BJ (cell line): Measurements from ENCODE around the gene AKAP8L. TPM values are rescaled to one million over a fixed set of nuclear protein-coding genes. Genes with fewer than 3 reads are reported as not detected.

Experiments
- CTCF ChIA-PET: fragments of 350-600 bp; formaldehyde crosslinking; extraction: SDS; loops from one replicate; lab custom pipeline; 2021; ENCODE audit warnings: antibody characterized with exemption, inconsistent platforms; lab: Yijun Ruan, JAX
- POLR2A ChIA-PET: fragments of 300-600 bp; sonication (Branson Sonifier 250); formaldehyde crosslinking; extraction: SDS; loops from one replicate; lab custom pipeline; 2021; ENCODE audit warnings: antibody characterized with exemption; lab: Charles Lee
- DNase-seq: peaks from one replicate; pipeline ENCODE4 v3.0.0-alpha.2; 2011; ENCODE audit warnings: low read depth
- H3K27me3 ChIP-seq: 2 replicates; pipeline ENCODE4 v1.6.0; 2011; ENCODE audit warnings: low read length; ENCODE audit not compliant: control insufficient read depth, insufficient read depth
- H3K36me3 ChIP-seq: 2 replicates; pipeline ENCODE4 v1.5.1; 2011; ENCODE audit warnings: low read length; ENCODE audit not compliant: control insufficient read depth, insufficient read depth
- H3K4me3 ChIP-seq: 2 replicates; pipeline ENCODE4 v1.5.1; 2011; ENCODE audit warnings: low read depth, mild to moderate bottlenecking, control low read depth, low read length
- polyA plus RNA-seq: library from polyadenylated mRNA; depleted of rRNA; stranded (reverse); fragments of >200 nt; gene quantifications from 2 replicates; pipeline ENCODE4 v1.2.3, GENCODE V29; 2011
- TF ChIP-seq, protein P1 (sequence below): IDR thresholded peaks from 2 replicates; pipeline ENCODE4 v1.5.1; 2011; ENCODE audit warnings: low read depth, mild to moderate bottlenecking, control low read depth, inconsistent platforms, low read length, moderate library complexity; ENCODE audit not compliant: insufficient read depth

Gene AKAP8L
- polyA plus RNA-seq, 1 experiment: 27.5 TPM

DNA sequence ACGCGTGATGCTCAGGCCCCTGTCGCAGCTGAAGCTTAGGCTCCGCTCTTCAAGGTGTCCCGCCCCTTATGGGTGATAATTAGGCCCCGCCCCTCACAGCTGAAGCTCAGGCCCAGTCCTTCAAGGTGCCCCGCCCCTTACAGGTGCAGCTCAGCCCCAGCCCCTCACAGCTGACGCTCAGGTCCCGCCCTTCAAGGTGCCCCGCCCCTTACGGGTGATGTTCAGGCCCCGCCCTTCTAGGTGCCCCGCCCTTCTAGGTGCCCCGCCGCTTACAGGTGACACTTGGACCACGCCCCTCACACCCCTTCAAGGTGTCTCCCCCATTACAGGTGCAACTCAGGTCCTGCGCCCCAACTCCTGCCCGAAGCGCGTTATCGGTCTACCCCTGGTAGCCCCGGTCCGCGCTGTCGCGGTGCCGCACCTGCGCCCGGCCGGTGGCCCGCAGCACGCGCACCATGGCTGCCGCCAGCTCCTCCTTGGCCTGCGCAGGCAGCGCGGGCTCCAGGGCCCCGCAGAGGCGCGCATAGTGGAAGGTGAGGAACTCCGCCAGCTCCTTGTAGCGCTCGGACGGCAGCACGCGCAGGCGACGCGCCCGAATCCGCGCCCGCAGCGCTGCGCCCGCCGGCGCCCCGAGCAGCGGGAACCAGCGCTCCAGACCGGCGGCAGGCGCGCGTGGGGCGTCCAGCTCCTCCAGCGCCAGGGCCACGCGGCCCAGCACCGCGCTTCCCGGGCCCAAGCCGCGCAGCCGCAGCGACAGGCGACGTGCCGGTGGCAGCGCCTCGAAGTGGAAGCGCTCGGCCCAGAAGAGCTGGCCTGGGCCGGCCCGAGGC lies 38.3 kb upstream of the AKAP8L start:
- Histone ChIP-seq H3K4me3 (no peak overlapping the region), H3K36me3 (no peaks in the 10 kb centered on the region), H3K27me3 (peaks cover 13% of the 10 kb centered on the region)
- CTCF ChIA-PET: interaction anchor here (1.2 kb wide), 1 partner anchor 19 kb away, joined by 3 read pairs; no protein-coding TSS in a partner anchor
- TF ChIP-seq, protein P1, sequence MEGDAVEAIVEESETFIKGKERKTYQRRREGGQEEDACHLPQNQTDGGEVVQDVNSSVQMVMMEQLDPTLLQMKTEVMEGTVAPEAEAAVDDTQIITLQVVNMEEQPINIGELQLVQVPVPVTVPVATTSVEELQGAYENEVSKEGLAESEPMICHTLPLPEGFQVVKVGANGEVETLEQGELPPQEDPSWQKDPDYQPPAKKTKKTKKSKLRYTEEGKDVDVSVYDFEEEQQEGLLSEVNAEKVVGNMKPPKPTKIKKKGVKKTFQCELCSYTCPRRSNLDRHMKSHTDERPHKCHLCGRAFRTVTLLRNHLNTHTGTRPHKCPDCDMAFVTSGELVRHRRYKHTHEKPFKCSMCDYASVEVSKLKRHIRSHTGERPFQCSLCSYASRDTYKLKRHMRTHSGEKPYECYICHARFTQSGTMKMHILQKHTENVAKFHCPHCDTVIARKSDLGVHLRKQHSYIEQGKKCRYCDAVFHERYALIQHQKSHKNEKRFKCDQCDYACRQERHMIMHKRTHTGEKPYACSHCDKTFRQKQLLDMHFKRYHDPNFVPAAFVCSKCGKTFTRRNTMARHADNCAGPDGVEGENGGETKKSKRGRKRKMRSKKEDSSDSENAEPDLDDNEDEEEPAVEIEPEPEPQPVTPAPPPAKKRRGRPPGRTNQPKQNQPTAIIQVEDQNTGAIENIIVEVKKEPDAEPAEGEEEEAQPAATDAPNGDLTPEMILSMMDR: no peak
- POLR2A ChIA-PET: no interaction called here
- no peak for DNase-seq

DNA sequence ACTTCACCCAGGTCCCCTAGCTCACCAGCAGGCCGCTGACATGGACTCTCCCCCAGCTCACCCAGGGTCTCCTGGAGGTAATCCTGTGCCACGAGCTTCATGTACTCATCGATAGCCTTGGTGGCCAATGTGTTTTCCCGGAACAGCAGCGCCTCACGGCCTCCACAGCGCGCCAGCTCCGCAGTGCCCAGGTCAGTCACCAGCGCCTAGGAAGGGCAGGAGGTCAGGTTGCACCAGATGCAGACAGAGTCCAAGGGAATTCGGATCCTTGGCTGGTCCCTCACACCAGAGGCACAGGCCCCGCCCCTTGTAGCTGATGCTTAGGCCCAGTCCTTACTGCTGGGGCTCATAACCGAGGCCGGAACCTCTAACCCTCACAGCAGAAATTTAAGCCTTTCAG lies 37.7 kb upstream of the AKAP8L start:
- ChIA-PET CTCF (interaction anchor here (1.2 kb wide), 1 partner anchor 19 kb away, joined by 3 read pairs; no protein-coding TSS in a partner anchor), POLR2A (no interaction called here)
- H3K27me3 ChIP-seq: peaks cover 12% of the 10 kb centered on the region
- H3K36me3 ChIP-seq: no peaks in the 10 kb centered on the region
- H3K4me3 ChIP-seq: no peak overlapping the region
- TF ChIP-seq, protein P1: no peak
- DNase-seq: no peak

DNA sequence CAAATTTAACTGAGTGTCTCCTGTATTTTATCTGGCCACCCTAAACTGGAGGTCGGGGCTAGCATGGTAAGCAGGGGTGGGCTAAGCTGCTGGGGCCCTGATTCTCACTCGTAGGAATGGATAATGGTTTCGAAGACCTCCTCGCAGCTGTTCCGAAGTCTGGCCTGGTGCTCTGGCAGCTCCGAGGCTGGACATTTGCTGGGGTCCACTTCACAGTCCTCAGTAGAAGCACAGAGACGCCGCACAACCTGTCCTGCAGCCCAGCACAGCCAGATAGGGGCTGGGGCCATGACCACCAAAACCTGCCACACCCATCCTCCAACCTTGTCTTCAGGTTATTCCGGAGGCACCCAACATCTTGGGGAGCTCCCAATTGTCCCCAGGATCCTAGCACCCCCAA lies 37.2 kb upstream of the AKAP8L start:
- no peak for DNase-seq
- TF ChIP-seq, protein P1: no peak
- CTCF ChIA-PET: interaction anchor here (0.7 kb wide), 1 partner anchor 9 kb away, joined by 3 read pairs; the partner anchor contains the start of gene RASAL3

DNA sequence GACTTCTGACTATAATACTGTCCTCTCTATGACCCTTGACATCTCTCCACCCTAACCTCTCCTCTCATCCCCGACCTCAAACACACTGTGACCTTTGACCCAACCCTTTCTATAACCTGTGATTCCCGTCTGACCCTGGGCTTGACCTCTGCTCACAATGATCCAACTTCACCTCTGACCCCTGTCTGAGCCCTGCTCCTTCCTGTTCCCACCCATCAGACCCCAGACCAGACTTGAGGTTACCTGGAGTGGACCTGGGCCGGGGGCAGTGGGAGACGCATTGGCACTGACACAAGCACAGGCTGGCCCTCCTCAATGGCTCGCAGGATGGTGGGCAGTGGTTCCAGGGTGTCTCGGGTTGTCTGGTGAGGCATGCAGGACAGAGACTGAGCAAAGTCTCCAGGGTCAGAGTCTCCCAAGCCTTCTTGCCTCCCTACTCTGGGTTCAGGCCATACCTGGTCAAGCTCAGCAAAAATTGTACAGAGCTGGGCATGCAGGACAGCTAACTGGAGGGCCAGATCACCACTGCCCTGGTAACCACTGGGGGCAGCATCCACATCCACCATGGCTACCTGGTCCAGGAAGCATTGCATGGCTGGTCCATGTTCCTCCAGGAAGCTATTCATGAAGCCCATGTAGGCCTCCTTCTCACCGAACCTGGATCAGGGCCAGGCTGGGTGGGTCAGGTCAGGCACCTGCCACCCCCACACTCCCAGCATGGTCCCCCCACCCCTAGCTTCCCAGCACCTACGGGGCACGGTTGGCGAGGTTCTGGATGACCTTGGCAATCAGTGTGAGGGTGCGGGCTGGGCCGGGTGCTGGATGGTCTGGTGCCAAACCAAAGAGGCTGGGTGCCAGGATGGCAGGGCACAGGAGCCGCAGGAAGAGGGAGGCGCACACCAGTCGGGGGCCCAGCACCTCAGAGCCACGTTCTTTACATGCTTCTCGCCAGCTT lies 35.4 kb upstream of the AKAP8L start:
- POLR2A ChIA-PET: no interaction called here
- DNase-seq: no peak
- CTCF ChIA-PET: interaction anchor here (0.6 to 1.2 kb wide), 2 partner anchors 13 to 332 kb away, joined by 3 to 4 read pairs; no protein-coding TSS in a partner anchor
- Histone ChIP-seq H3K4me3 (no peak overlapping the region), H3K27me3 (peaks cover 12% of the 10 kb centered on the region), H3K36me3 (no peaks in the 10 kb centered on the region)
- TF ChIP-seq, protein P1: peak; percentile 17; the same call in 1 of the 2 replicates

More for the DNA sequence above, 37.2 kb upstream of the AKAP8L start:
- Histone ChIP-seq H3K4me3 (no peak overlapping the region), H3K27me3 (peaks cover 12% of the 10 kb centered on the region), H3K36me3 (no peaks in the 10 kb centered on the region)
- POLR2A ChIA-PET: no interaction called here
